GM12878 (cell line): ENCODE measurements around the gene ZNF407. TPM values are rescaled to one million over a fixed set of nuclear protein-coding genes. Genes with fewer than 3 reads are reported as not detected.
A peak's percentile ranks its signal among the peaks of the same experiment; 100 is the strongest.

Source experiments
- ATF7 ChIP-seq: fragments of 450-650 bp; IDR thresholded peaks from 2 replicates; pipeline ENCODE4 v1.6.1; 2016; ENCODE audit warnings: low read depth, mild to moderate bottlenecking
- BCL11A ChIP-seq: IDR thresholded peaks from 2 replicates; pipeline ENCODE4 v1.6.1; 2011; ENCODE audit warnings: low read depth, low read length
- CBX5 ChIP-seq: sonication (generic); IDR thresholded peaks from 2 replicates; pipeline ENCODE4 v1.6.1; 2016; ENCODE audit warnings: low read depth, moderate library complexity, mild to moderate bottlenecking, inconsistent platforms
- FOS ChIP-seq: IDR thresholded peaks from 3 replicates; pipeline ENCODE4 v1.6.1; 2011; ENCODE audit warnings: borderline replicate concordance; ENCODE audit not compliant: insufficient read length; ENCODE audit errors: extremely low read depth
- KDM1A ChIP-seq: fragments of 200-600 bp; sonication (generic); IDR thresholded peaks from 2 replicates; pipeline ENCODE4 v1.6.1; 2016; ENCODE audit warnings: borderline replicate concordance
- KLF5 ChIP-seq: fragments of 450-650 bp; IDR thresholded peaks from 2 replicates; pipeline ENCODE4 v1.6.1; 2014; ENCODE audit warnings: mild to moderate bottlenecking; ENCODE audit not compliant: partially characterized antibody
- LARP7 ChIP-seq: fragments of 450-650 bp; IDR thresholded peaks from 2 replicates; pipeline ENCODE4 v1.6.1; 2017; ENCODE audit warnings: mild to moderate bottlenecking
- MTA3 ChIP-seq: IDR thresholded peaks from 2 replicates; pipeline ENCODE4 v1.6.1; 2012; ENCODE audit warnings: low read length, inconsistent platforms, borderline replicate concordance
- MXI1 ChIP-seq: fragments of 150-350 bp; IDR thresholded peaks from 2 replicates; pipeline ENCODE4 v1.6.1; 2011; ENCODE audit warnings: low read depth, mild to moderate bottlenecking, inconsistent platforms, low read length, improper control_type of control experiment
- NFXL1 ChIP-seq: fragments of 450-650 bp; IDR thresholded peaks from 2 replicates; pipeline ENCODE4 v1.6.1; 2017; ENCODE audit warnings: antibody characterized with exemption, mild to moderate bottlenecking, borderline replicate concordance
- NR2C1 ChIP-seq: fragments of 450-650 bp; IDR thresholded peaks from 2 replicates; pipeline ENCODE4 v1.6.1; 2017; ENCODE audit warnings: antibody characterized with exemption, mild to moderate bottlenecking, moderate library complexity
- POU2F2 ChIP-seq: IDR thresholded peaks from 3 replicates; pipeline ENCODE4 v1.6.1; 2011; ENCODE audit warnings: low read depth, mild to moderate bottlenecking, low read length, borderline replicate concordance
- TBL1XR1 ChIP-seq: IDR thresholded peaks from 2 replicates; pipeline ENCODE4 v1.6.1; 2012; ENCODE audit warnings: low read depth, low read length, improper control_type of control experiment
- TCF12 ChIP-seq: IDR thresholded peaks from 2 replicates; pipeline ENCODE4 v1.6.1; 2011; ENCODE audit warnings: low read depth, mild to moderate bottlenecking, low read length
- polyA plus RNA-seq, 11 experiments: library from polyadenylated mRNA; depleted of rRNA in 4 of 11; unstranded in 6 of 11; stranded (reverse) in 5 of 11; fragments of >200 nt; fragmentation: Nextera tagmentation in 4 of 11; fragmentation: Illumina TruSeq in 1 of 11; extraction: Ambion mirVana in 4 of 11; extraction: Trizol in 1 of 11; gene quantifications; 1 replicate in 1 of 11; 2 replicates in 10 of 11; pipeline versions ENCODE4 v1.2.1 to v1.2.3, GENCODE V29; 2011 to 2016; ENCODE audit warnings: inconsistent platforms in 2 of 11, missing spikeins in 2 of 11, low read depth in 1 of 11
- total RNA-seq, 4 experiments: library from RNA; depleted of rRNA in 3 of 4; stranded (reverse); fragments of >200 nt in 3 of 4; fragmentation: Illumina TruSeq in 1 of 4; extraction: Trizol in 1 of 4; gene quantifications; 2 replicates each; pipeline versions ENCODE4 v1.2.1 to v1.2.3, GENCODE V29; 2013 to 2021
- TF ChIP-seq, protein P1 (sequence below): fragments of 450-650 bp; IDR thresholded peaks from 2 replicates; pipeline ENCODE4 v1.6.1; 2017; ENCODE audit warnings: low read depth, mild to moderate bottlenecking, moderate library complexity
- TF ChIP-seq, protein P2 (sequence below): fragments of 450-650 bp; IDR thresholded peaks from 2 replicates; pipeline ENCODE4 v1.6.1; 2018; ENCODE audit warnings: borderline replicate concordance, mild to moderate bottlenecking; ENCODE audit not compliant: partially characterized antibody
- TF ChIP-seq, protein P3 (sequence below): fragments of 450-650 bp; IDR thresholded peaks from 2 replicates; pipeline ENCODE4 v1.6.1; 2016; ENCODE audit warnings: mild to moderate bottlenecking
- TF ChIP-seq, protein P4 (sequence below): fragments of 150-350 bp; IDR thresholded peaks from 2 replicates; pipeline ENCODE4 v1.6.1; 2016; ENCODE audit warnings: low read depth, low read length

Gene ZNF407
- total and polyA plus RNA-seq, 10 of the 15 experiments (the other 5 are each of a cell fraction or from before 2014, with no cell fraction given), result 0.69 to 11.6 (median 5.3) TPM

DNA sequence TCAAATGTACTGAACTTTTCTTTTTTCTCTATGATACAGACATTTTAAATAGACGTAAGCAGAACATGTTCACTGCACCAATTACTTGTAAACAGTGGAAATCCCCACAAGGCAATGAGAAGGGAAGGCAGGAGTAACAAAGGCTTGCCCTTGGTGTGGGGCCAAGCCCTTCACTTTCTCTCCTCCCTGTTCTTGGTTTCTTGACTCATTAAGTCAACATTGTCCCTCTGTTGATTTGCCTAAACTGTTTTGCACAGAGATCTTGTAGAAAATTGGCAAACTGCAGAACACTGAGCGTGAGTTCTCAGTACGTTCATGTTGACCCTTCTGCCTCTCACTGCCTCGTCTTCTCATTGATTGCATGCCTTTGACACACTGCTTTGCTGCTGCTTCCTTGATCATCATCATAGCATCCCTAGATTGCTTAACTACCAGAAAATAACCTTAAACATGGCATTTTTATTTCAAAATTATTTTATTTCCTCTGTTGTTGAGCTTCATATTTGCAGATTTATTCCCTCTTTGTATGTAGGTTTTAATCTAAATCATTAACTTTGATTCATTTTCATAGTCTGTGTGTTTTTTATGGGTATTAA is 353.6 kb downstream of the ZNF407 start (continued):
- TF ChIP-seq, protein P1, sequence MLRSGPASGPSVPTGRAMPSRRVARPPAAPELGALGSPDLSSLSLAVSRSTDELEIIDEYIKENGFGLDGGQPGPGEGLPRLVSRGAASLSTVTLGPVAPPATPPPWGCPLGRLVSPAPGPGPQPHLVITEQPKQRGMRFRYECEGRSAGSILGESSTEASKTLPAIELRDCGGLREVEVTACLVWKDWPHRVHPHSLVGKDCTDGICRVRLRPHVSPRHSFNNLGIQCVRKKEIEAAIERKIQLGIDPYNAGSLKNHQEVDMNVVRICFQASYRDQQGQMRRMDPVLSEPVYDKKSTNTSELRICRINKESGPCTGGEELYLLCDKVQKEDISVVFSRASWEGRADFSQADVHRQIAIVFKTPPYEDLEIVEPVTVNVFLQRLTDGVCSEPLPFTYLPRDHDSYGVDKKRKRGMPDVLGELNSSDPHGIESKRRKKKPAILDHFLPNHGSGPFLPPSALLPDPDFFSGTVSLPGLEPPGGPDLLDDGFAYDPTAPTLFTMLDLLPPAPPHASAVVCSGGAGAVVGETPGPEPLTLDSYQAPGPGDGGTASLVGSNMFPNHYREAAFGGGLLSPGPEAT, result peak; percentile 59; the same call in 1 of the 2 replicates
- TF ChIP-seq, protein P2, sequence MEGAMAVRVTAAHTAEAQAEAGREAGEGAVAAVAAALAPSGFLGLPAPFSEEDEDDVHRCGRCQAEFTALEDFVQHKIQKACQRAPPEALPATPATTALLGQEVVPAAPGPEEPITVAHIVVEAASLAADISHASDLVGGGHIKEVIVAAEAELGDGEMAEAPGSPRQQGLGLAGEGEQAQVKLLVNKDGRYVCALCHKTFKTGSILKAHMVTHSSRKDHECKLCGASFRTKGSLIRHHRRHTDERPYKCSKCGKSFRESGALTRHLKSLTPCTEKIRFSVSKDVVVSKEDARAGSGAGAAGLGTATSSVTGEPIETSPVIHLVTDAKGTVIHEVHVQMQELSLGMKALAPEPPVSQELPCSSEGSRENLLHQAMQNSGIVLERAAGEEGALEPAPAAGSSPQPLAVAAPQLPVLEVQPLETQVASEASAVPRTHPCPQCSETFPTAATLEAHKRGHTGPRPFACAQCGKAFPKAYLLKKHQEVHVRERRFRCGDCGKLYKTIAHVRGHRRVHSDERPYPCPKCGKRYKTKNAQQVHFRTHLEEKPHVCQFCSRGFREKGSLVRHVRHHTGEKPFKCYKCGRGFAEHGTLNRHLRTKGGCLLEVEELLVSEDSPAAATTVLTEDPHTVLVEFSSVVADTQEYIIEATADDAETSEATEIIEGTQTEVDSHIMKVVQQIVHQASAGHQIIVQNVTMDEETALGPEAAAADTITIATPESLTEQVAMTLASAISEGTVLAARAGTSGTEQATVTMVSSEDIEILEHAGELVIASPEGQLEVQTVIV, result no peak
- no peak for TF ChIP-seq FOS
- TF ChIP-seq MTA3, result no peak
- no peak for TF ChIP-seq NFXL1
- TF ChIP-seq TCF12, result no peak
- TF ChIP-seq KLF5, result no peak
- TF ChIP-seq TBL1XR1, result 0 out of 2 replicates have a peak, but pooled peaks have one; percentile 59
- TF ChIP-seq BCL11A, result no peak
- TF ChIP-seq, protein P3, sequence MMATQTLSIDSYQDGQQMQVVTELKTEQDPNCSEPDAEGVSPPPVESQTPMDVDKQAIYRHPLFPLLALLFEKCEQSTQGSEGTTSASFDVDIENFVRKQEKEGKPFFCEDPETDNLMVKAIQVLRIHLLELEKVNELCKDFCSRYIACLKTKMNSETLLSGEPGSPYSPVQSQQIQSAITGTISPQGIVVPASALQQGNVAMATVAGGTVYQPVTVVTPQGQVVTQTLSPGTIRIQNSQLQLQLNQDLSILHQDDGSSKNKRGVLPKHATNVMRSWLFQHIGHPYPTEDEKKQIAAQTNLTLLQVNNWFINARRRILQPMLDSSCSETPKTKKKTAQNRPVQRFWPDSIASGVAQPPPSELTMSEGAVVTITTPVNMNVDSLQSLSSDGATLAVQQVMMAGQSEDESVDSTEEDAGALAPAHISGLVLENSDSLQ, result no peak
- no peak for TF ChIP-seq LARP7
- TF ChIP-seq, protein P4, sequence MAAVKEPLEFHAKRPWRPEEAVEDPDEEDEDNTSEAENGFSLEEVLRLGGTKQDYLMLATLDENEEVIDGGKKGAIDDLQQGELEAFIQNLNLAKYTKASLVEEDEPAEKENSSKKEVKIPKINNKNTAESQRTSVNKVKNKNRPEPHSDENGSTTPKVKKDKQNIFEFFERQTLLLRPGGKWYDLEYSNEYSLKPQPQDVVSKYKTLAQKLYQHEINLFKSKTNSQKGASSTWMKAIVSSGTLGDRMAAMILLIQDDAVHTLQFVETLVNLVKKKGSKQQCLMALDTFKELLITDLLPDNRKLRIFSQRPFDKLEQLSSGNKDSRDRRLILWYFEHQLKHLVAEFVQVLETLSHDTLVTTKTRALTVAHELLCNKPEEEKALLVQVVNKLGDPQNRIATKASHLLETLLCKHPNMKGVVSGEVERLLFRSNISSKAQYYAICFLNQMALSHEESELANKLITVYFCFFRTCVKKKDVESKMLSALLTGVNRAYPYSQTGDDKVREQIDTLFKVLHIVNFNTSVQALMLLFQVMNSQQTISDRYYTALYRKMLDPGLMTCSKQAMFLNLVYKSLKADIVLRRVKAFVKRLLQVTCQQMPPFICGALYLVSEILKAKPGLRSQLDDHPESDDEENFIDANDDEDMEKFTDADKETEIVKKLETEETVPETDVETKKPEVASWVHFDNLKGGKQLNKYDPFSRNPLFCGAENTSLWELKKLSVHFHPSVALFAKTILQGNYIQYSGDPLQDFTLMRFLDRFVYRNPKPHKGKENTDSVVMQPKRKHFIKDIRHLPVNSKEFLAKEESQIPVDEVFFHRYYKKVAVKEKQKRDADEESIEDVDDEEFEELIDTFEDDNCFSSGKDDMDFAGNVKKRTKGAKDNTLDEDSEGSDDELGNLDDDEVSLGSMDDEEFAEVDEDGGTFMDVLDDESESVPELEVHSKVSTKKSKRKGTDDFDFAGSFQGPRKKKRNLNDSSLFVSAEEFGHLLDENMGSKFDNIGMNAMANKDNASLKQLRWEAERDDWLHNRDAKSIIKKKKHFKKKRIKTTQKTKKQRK, result no peak
- TF ChIP-seq MXI1, result no peak
- TF ChIP-seq NR2C1, result no peak
- no peak for TF ChIP-seq KDM1A
- peak; percentile 44; the same call in 1 of the 3 replicates for TF ChIP-seq POU2F2
- TF ChIP-seq ATF7, result no peak; the same call in 1 of the 2 replicates
- TF ChIP-seq CBX5, result no peak
